Measurements from ENCODE around the gene ZNF124. TPM values are rescaled to one million over a fixed set of nuclear protein-coding genes. Genes with fewer than 3 reads are reported as not detected.

ZNF124 gene
- polyA plus RNA-seq, 1 donor from 2014 or later: 23.6 TPM

DNA sequence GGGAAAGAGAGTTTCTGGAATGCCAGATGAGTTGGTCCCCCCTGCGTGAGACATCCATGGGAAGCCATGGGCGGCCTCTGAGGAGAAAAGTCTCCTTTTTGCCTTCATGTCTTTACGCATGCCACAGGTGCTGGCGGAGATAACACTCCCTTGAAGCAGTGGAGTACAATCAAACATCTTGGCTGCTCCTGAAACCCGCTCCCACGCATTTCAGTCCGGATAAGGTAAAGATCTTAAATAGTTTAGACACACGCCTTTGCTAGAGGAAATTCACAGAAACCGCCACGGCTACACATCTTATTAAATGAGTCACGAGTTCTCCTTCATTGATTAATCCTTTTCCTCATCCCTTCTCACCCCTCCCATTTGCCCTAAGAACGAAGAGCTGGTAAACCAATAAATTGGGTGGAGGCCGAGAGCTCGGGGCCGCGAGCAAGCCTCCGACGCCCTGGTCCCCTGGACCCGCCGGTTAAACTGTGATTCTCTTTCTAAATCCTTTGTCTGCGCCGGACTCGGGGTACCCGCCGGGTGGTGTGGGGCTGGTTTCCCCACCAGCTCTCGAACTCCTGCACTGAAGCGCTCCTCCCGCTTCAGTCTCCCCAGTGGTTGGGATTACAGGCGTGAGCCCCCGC is 61.1 kb downstream of the ZNF124 start:
- H3K36me3 ChIP-seq (ENCODE audit: insufficient read depth, low read length): no peaks in the 10 kb centered on the region
- H3K9ac ChIP-seq (ENCODE audit: low read length): no peak overlapping the region
- H4K20me1 ChIP-seq (ENCODE audit: insufficient read depth): no peaks in the 10 kb centered on the region
- no peaks in the 10 kb centered on the region for H3K79me2 ChIP-seq (replicated peaks; ENCODE audit: insufficient read depth, low read length)
- no peaks in the 10 kb centered on the region for H3K9me2 ChIP-seq (ENCODE audit: insufficient read depth, low read length)
- H3K27me3 ChIP-seq (ENCODE audit: insufficient read depth, low read depth, low read length): peaks cover 20% of the 10 kb centered on the region
- no peak overlapping the region for H2AFZ ChIP-seq (ENCODE audit: low read depth, low read length)
- no peak overlapping the region for H3K27ac ChIP-seq (ENCODE audit: low read length)
- TF ChIP-seq TAF1 (IDR thresholded peaks at IDR 0.05; ENCODE audit: low read depth) (no peak), SMC3 (conservative IDR thresholded peaks at IDR 0.05; ENCODE audit: poor library complexity) (no peak), EP300 (conservative IDR thresholded peaks at IDR 0.05; ENCODE audit: poor library complexity, severe bottlenecking) (no peak), POLR2AphosphoS5 (IDR thresholded peaks at IDR 0.05) (no peak), REST (IDR thresholded peaks at IDR 0.05; ENCODE audit: borderline replicate concordance) (no peak), EZH2 (IDR thresholded peaks at IDR 0.05; ENCODE audit: borderline replicate concordance, insufficient read depth, low read length, poor library complexity, severe bottlenecking) (no peak), RAD21 (conservative IDR thresholded peaks at IDR 0.05) (no peak), MXI1 (conservative IDR thresholded peaks at IDR 0.05; ENCODE audit: poor library complexity, severe bottlenecking) (no peak)
- TF ChIP-seq, protein P1, sequence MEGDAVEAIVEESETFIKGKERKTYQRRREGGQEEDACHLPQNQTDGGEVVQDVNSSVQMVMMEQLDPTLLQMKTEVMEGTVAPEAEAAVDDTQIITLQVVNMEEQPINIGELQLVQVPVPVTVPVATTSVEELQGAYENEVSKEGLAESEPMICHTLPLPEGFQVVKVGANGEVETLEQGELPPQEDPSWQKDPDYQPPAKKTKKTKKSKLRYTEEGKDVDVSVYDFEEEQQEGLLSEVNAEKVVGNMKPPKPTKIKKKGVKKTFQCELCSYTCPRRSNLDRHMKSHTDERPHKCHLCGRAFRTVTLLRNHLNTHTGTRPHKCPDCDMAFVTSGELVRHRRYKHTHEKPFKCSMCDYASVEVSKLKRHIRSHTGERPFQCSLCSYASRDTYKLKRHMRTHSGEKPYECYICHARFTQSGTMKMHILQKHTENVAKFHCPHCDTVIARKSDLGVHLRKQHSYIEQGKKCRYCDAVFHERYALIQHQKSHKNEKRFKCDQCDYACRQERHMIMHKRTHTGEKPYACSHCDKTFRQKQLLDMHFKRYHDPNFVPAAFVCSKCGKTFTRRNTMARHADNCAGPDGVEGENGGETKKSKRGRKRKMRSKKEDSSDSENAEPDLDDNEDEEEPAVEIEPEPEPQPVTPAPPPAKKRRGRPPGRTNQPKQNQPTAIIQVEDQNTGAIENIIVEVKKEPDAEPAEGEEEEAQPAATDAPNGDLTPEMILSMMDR (IDR thresholded peaks at IDR 0.05; ENCODE audit: poor library complexity, severe bottlenecking): no peak
- no peaks in the 10 kb centered on the region for H3K9me3 ChIP-seq (ENCODE audit: low read length)
- no peaks in the 10 kb centered on the region for H3F3A ChIP-seq (ENCODE audit: insufficient read depth, low read length, poor library complexity, severe bottlenecking)
- peak overlapping the region; percentile 67 for H3K4me3 ChIP-seq (ENCODE audit: low read length)
- H3K4me2 ChIP-seq (ENCODE audit: low read length): no peak overlapping the region

GRCh38 chr1:247107694-247108093 is 64.1 kb downstream of the ZNF124 start:
- Histone ChIP-seq H3K27me3 (ENCODE audit: insufficient read depth, low read depth, low read length) (peaks cover 20% of the 10 kb centered on the region), H3K4me2 (ENCODE audit: low read length) (no peak overlapping the region), H3K36me3 (ENCODE audit: insufficient read depth, low read length) (no peaks in the 10 kb centered on the region), H3K9me3 (ENCODE audit: low read length) (no peaks in the 10 kb centered on the region), H3K79me2 (replicated peaks; ENCODE audit: insufficient read depth, low read length) (peaks cover 9% of the 10 kb centered on the region), H4K20me1 (ENCODE audit: insufficient read depth) (no peaks in the 10 kb centered on the region), H3F3A (ENCODE audit: insufficient read depth, low read length, poor library complexity, severe bottlenecking) (no peaks in the 10 kb centered on the region), H3K27ac (ENCODE audit: low read length) (no peak overlapping the region), H3K4me3 (ENCODE audit: low read length) (no peak overlapping the region), H3K9ac (ENCODE audit: low read length) (no peak overlapping the region), H3K9me2 (ENCODE audit: insufficient read depth, low read length) (no peaks in the 10 kb centered on the region), H2AFZ (ENCODE audit: low read depth, low read length) (no peak overlapping the region)
- TF ChIP-seq REST (IDR thresholded peaks at IDR 0.05; ENCODE audit: borderline replicate concordance) (no peak), SMC3 (conservative IDR thresholded peaks at IDR 0.05; ENCODE audit: poor library complexity) (no peak), EP300 (conservative IDR thresholded peaks at IDR 0.05; ENCODE audit: poor library complexity, severe bottlenecking) (no peak), RAD21 (conservative IDR thresholded peaks at IDR 0.05) (no peak), POLR2AphosphoS5 (IDR thresholded peaks at IDR 0.05) (no peak), MXI1 (conservative IDR thresholded peaks at IDR 0.05; ENCODE audit: poor library complexity, severe bottlenecking) (no peak), TAF1 (IDR thresholded peaks at IDR 0.05; ENCODE audit: low read depth) (no peak), EZH2 (IDR thresholded peaks at IDR 0.05; ENCODE audit: borderline replicate concordance, insufficient read depth, low read length, poor library complexity, severe bottlenecking) (no peak)
- TF ChIP-seq, protein P1 (IDR thresholded peaks at IDR 0.05; ENCODE audit: poor library complexity, severe bottlenecking): no peak

All from neural cell (in vitro differentiated cells).